DND-41 (cell line): Measurements from ENCODE around the gene SLC8B1.

Experiments
- EZH2 ChIP-seq: IDR thresholded peaks from 3 replicates; pipeline ENCODE4 v1.6.1; 2012; ENCODE audit warnings: borderline replicate concordance, low read depth, mild to moderate bottlenecking, moderate library complexity, low read length, inconsistent platforms; ENCODE audit not compliant: severe bottlenecking
- TF ChIP-seq, protein P1 (sequence below): IDR thresholded peaks from 2 replicates; pipeline ENCODE4 v1.5.1; 2012; ENCODE audit warnings: borderline replicate concordance, low read length, moderate library complexity, mild to moderate bottlenecking; ENCODE audit not compliant: poor library complexity, severe bottlenecking; ENCODE audit errors: extremely low read depth

DNA sequence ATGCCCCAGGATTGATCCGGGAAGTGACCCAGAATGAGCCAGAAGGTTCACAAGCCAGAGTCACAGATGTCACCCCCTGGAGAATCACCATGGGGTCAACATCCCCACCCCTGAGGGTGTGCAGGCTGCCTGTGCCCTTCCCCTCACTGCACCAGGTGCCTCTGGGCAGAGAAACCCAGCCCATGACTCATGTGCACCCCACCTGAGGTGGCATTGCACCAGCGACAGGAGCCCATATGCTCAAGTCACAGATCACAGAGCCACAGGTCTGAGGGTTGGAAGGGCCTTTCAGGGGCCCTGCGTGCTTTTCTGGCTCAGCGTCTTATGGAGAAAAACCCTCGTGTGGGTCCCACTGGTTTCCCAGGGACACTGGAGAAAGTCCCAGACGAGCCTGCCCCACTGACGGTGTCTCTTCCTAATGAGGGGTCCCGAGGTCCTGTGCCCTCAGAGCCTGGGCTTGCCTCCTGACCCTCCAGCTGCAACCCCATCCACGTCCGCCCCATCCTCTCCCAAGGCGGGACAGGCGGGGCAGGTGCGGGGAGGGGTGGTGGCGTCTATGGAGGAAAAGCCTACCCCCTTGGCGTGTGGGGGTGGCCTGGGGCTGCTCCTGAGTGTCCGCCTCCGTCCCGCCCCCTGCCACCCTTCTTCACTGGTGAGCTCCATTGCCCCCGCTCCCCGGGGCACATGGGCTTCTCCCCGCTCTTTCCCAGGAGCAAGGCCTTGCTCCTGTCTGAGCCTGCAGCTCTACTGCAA is 47.6 kb downstream of the SLC8B1 start:
- TF ChIP-seq EZH2: no peak
- TF ChIP-seq, protein P1, sequence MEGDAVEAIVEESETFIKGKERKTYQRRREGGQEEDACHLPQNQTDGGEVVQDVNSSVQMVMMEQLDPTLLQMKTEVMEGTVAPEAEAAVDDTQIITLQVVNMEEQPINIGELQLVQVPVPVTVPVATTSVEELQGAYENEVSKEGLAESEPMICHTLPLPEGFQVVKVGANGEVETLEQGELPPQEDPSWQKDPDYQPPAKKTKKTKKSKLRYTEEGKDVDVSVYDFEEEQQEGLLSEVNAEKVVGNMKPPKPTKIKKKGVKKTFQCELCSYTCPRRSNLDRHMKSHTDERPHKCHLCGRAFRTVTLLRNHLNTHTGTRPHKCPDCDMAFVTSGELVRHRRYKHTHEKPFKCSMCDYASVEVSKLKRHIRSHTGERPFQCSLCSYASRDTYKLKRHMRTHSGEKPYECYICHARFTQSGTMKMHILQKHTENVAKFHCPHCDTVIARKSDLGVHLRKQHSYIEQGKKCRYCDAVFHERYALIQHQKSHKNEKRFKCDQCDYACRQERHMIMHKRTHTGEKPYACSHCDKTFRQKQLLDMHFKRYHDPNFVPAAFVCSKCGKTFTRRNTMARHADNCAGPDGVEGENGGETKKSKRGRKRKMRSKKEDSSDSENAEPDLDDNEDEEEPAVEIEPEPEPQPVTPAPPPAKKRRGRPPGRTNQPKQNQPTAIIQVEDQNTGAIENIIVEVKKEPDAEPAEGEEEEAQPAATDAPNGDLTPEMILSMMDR: no peak
